Stimulated activated CD8-positive, alpha-beta memory T cell treated with anti-CD3 and anti-CD28 coated beads, Interleukin-15, amount 100 ng/mL, for 24 hours (primary cell): ENCODE measurements around the gene CASP8.
"Not testable (repeated sequence)": the region's sequence is repeated elsewhere in the genome, so short reads cannot be mapped to it uniquely, and the experiment has no call there.

Experiments used
- DNase-seq: peaks from one replicate; pipeline ENCODE4 v3.0.0-alpha.2; 2020; ENCODE audit warnings: low read depth

Gene CASP8

GRCh38 chr2:201260302-201260800 is at the start of gene CASP8:
CASP8 (plus strand) TSS chr2:201260536; CDS start chr2:201266487, 5,951 bp downstream.
- no peak for DNase-seq

GRCh38 chr2:201215963-201216362 is 44.4 kb upstream of the CASP8 start:
- no peak for DNase-seq

GRCh38 chr2:201216918-201217317 is 43.4 kb upstream of the CASP8 start:
- DNase-seq: no peak

GRCh38 chr2:201218780-201219179 is 41.6 kb upstream of the CASP8 start:
- DNase-seq: no peak

GRCh38 chr2:201219328-201220096 is 40.8 kb upstream of the CASP8 start:
- no peak for DNase-seq

- no peak for DNase-seq
Observed at GRCh38 chr2:201220102-201220570, 40.2 kb upstream of the CASP8 start.

GRCh38 chr2:201223089-201224073 is 37.0 kb upstream of the CASP8 start:
- no peak for DNase-seq

GRCh38 chr2:201228271-201228911 is 31.9 kb upstream of the CASP8 start:
- no peak for DNase-seq

GRCh38 chr2:201228912-201229290 is 31.4 kb upstream of the CASP8 start:
- DNase-seq: no peak

- DNase-seq: peak; percentile 66
Observed at GRCh38 chr2:201231781-201232466, 28.4 kb upstream of the CASP8 start.

GRCh38 chr2:201232467-201232815 is 27.9 kb upstream of the CASP8 start:
- DNase-seq: no peak

GRCh38 chr2:201233192-201233811 is 27.0 kb upstream of the CASP8 start:
- peak; percentile 45 for DNase-seq

GRCh38 chr2:201233812-201234662 is 26.3 kb upstream of the CASP8 start:
- no peak for DNase-seq

GRCh38 chr2:201234663-201235135 is 25.6 kb upstream of the CASP8 start:
- no peak for DNase-seq

GRCh38 chr2:201235860-201236811 is 24.2 kb upstream of the CASP8 start:
- no peak for DNase-seq

GRCh38 chr2:201237486-201238123 is 22.7 kb upstream of the CASP8 start:
- DNase-seq: no peak

GRCh38 chr2:201239167-201239935 is 21.0 kb upstream of the CASP8 start:
- not testable (repeated sequence) for DNase-seq
